GM12878 (cell line): ENCODE measurements around the gene CCDC137.

Experiments
- BHLHE40 ChIP-seq, 2 experiments: fragments of 450-650 bp in 1 of 2; IDR thresholded peaks; 2 replicates each; pipeline ENCODE4 v1.6.1; 2011 to 2017; ENCODE audit warnings: low read depth in 2 of 2, borderline replicate concordance in 1 of 2, improper control_type of control experiment in 1 of 2, low read length in 1 of 2, mild to moderate bottlenecking in 1 of 2
- EGR1 ChIP-seq, 2 experiments: IDR thresholded peaks; 1 replicate in 1 of 2; 2 replicates in 1 of 2; pipeline ENCODE4 v1.6.1; 2011 to 2012; ENCODE audit warnings: low read depth in 2 of 2, low read length in 2 of 2, borderline replicate concordance in 1 of 2, mild to moderate bottlenecking in 1 of 2, moderate library complexity in 1 of 2
- EZH2 ChIP-seq: IDR thresholded peaks from 2 replicates; pipeline ENCODE4 v1.6.1; 2012; ENCODE audit warnings: low read depth, mild to moderate bottlenecking, control low read depth, inconsistent platforms, low read length, borderline replicate concordance; ENCODE audit not compliant: control insufficient read depth
- SRF ChIP-seq, 2 experiments: IDR thresholded peaks; 2 replicates each; pipeline ENCODE4 v1.6.1; 2011; ENCODE audit warnings: low read depth in 2 of 2, low read length in 2 of 2, mild to moderate bottlenecking in 1 of 2, moderate library complexity in 1 of 2
- TF ChIP-seq, protein P1 (sequence below), 3 experiments: IDR thresholded peaks in 2 of 3; conservative IDR thresholded peaks in 1 of 3; 2 replicates each; pipeline ENCODE4 v1.5.1; 2011; ENCODE audit warnings: low read depth in 3 of 3, low read length in 3 of 3, mild to moderate bottlenecking in 3 of 3, control low read depth in 2 of 3, moderate library complexity in 2 of 3, inconsistent platforms in 1 of 3, mixed read lengths in 1 of 3; ENCODE audit not compliant: control insufficient read depth in 2 of 3, insufficient read depth in 1 of 3; ENCODE audit errors: extremely low read depth in 1 of 3

DNA sequence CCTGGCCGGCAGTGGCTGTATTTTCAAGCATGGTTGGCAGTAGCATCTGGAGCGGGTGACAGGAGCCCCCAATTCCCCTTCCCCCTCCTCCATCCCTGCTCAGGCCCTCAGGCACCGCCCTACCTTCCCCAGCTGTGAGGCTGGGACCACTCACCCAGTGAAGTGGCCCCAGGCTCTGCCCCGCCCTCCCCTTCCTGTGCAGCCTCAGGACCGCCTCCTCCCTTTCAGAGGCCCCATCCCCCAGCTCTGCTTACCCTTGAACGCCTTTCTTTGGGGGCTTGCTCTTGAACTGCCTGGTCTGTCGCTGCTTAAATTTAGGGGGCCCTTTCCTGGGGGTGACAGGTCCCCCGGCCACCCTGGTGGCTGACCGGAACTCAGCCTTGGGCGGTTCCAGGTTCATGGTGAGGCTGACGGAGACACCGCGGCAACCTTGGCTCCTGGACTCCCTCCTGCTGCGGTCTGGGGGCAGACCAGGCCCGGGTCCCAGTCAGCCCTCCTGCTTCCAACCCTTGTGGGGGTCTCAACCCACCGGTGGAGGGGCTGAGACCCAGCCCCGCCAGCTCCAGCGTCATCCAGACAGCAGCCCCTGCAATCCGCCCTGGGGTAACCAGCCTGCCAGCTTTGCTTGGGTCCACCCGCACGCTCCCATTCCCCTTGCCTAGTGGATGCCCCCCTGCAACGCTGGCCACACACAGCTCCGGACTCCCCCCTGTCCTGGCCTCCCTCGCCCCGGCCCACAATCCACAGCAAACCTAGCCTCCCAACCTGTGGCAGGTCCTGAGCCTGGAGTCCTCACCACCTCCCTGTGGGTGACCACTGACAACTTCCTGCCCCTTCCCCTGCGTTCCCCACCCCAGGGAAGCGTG lies 13.4 kb upstream of the CCDC137 start:
- TF ChIP-seq, protein P1, sequence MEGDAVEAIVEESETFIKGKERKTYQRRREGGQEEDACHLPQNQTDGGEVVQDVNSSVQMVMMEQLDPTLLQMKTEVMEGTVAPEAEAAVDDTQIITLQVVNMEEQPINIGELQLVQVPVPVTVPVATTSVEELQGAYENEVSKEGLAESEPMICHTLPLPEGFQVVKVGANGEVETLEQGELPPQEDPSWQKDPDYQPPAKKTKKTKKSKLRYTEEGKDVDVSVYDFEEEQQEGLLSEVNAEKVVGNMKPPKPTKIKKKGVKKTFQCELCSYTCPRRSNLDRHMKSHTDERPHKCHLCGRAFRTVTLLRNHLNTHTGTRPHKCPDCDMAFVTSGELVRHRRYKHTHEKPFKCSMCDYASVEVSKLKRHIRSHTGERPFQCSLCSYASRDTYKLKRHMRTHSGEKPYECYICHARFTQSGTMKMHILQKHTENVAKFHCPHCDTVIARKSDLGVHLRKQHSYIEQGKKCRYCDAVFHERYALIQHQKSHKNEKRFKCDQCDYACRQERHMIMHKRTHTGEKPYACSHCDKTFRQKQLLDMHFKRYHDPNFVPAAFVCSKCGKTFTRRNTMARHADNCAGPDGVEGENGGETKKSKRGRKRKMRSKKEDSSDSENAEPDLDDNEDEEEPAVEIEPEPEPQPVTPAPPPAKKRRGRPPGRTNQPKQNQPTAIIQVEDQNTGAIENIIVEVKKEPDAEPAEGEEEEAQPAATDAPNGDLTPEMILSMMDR (IDR thresholded peaks at IDR 0.05 in 2 of 3, conservative IDR thresholded peaks at IDR 0.05 in 1 of 3; ENCODE audit: control insufficient read depth in 2 of 3, extremely low read depth in 1 of 3, insufficient read depth in 1 of 3, low read depth in 3 of 3, low read length in 3 of 3): no peak
- no peak for TF ChIP-seq EZH2
- TF ChIP-seq EGR1 (IDR thresholded peaks at IDR 0.05; ENCODE audit: borderline replicate concordance in 1 of 2, low read depth in 2 of 2, low read length in 2 of 2): no peak
- TF ChIP-seq SRF (IDR thresholded peaks at IDR 0.05; ENCODE audit: low read depth in 2 of 2, low read length in 2 of 2): no peak
- TF ChIP-seq BHLHE40 (IDR thresholded peaks at IDR 0.05; ENCODE audit: borderline replicate concordance in 1 of 2, low read depth in 2 of 2, low read length in 1 of 2): no peak
